NCI-H226 (cell line): ENCODE measurements around the gene VPREB3.

Source experiments
- DNase-seq: peaks from one replicate; pipeline ENCODE4 v3.0.0-alpha.2; 2015

VPREB3 gene, protein sequence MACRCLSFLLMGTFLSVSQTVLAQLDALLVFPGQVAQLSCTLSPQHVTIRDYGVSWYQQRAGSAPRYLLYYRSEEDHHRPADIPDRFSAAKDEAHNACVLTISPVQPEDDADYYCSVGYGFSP

DNA sequence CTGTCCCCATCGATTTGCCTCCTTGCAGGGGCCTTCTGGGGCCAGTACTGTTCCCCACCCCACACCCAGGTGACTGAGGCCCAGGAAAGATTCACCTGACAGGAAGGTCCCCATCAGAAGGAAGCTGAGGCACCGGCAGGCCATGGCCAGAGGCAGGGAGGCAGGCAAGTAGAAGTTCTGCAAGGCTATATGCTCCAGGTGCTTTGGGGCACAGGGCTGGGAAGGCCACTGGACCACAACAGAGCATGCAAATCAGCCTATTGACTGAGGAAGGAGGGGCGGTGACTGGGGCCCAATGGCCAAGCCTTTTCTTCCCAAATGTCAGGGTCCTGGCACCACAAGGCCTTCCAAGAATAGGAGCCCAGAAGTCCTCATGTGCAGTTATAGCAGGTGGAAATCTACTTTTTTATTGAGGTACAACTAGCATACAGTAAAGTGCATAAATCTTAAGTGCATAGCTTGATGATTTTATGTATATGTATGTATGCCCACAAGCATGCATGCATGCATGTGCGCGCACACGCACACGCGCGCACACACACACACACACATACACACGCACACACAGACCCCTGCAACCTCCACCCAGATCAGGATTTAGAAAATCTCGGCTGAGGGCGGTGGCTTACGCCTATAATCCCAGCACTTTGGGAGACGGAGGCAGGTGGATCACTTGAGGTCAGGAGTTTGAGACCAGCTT, at the start of gene VPREB3:
Gene VPREB3, minus strand, starts transcription at position 206 of the 700 bp plus-strand sequence. Its CDS starts 62 bp downstream, at position 144.
- no peak for DNase-seq

DNA sequence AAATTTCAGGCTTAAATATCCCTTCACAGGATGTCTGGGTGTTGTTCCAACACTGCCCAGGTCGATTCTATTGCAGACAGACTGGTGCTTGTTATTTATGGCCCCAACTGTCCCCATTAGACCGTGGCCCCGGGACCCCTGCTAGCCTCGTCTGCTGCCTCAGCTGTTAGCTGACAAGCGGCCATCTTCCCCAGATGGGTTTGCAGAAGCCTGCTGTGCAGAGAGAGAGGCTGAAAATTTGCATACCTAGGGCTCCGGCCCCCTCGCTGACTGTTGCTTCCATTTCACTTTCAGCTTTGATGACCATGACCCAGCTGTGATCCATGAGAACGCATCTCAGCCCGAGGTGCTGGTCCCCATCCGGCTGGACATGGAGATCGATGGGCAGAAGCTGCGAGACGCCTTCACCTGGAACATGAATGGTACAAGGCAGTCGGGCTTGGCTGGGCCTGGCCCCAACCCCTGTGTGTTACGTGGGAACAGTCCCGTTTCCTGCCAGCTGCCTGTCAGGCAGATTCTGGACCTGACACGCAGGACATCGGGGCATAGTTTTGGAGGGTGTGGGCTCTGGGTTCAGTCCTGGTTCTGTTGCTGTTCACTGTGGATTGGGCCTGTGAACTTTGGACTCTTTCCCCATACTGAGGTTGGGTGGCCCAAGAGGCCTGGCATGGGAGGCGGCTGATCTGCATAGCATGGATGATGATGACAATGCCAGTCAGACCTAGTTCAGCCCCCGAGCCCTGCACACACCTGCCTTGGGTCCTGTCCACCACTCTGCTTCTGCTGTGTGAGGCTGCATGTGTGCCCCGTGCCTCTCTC, 49.0 kb upstream of the VPREB3 start:
- DNase-seq: no peak

DNA sequence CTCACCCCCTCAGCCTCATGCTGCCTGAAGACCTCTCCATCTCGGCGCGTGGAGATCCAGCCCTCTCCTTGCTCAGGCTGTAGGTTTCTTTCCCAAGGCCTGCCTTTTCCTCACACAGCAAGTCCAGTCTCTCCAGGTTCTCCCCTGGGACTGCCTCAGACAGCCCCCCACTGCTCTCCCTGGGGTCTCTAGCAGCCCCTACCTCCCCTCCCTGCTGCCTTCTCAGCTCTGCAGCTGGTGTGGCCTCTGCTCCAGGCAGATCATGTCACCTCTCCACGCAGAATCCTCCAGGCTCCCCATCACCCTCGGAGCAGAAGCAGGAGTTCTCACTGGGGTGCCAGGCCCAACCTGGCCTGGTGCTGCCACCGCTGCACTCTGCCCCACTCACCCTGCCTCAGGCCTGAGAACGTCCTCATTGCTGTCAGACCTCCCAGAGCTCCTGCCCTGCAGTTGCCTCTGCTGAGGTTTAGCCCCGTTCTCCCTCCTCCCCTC, 47.7 kb upstream of the VPREB3 start:
- no peak for DNase-seq

DNA sequence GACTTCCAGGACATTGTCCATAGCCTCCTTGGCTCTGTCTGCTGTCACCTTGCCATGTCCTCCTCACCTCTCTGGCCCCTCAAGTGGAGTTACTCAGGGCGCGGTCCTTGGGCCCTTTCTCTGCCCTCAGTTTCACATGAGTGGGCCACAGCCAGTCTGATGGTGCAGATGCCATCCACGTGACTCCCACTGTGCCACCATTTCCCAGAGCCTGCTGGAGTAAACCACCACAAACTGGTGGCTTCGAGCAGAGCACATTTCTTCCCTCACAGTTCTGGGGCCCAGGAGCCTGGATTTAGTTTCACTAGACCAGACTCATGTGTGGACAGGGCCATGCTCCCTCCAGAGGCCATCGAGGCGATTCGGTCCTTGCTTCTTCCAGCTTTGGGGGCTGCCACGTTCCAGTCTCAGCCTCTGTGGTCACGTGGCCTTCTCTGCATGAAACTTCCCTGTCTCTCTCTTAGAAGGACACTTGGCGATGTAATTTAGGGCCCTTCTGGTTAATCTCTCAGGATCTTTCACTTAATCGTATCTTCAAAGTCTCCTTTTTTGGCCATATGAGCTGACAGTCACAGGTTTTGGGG, 47.1 kb upstream of the VPREB3 start:
- no peak for DNase-seq

DNA sequence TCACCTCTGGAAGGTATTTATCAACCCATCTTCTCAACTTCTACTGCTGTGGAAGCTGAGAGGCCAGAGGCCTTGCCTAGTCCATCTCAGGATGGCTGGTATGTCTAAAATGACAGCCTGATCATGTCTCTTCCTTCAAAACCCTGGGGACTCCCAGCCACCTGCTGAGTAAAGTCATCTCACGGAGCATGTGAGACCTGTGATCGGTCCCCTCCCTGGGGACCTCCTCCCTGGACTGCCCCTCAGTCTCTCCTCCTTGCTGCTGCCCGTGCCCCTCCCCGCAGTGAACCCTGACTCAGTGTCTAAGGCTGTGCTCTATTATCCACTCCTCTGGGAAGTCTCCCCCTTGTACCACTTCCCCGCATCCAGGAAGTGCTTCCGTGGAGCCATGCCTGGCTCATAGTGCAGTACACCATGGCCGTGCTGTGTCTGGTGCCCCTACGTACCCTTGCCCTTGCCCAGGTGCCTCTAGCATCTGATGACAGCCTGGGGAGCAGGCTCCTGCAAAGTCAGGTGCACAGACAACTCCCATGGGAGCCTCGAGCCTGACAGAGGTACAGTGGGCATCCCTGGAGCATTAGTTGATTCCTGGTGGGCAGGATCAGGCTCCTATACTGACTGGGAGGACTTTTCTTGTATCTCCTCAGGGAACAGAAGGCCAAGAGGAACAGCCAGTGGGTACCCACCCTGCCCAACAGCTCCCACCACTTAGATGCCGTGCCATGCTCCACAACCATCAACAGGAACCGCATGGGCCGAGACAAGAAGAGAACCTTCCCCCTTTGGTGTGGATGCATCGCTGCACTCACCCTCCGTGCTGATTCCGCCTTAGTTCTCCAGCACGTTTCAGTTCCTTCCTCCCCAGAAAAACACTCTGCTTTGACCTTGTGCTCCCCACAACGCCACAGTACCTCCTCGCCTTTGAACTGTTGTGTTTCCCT, 46.3 kb upstream of the VPREB3 start:
- no peak for DNase-seq

DNA sequence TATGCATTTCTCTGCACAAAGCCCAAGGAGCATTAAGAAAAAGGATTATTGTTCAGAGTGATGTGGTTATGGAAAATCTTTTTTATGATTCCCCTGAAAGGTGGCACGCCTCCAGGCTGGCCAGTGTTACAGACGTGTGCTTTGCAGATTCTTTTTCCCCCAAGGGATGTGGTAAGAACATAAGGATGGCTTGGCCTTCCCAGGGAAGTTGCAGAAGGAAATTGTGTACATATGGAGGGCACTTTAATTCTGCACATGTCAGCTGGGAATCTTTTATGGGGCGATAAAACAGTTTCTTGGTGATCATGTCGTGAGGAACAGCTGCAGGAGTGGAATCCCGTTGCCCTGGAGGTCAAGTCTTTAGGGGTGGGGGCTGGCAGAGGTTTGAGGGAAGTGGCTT, 42.2 kb upstream of the VPREB3 start:
- no peak for DNase-seq

DNA sequence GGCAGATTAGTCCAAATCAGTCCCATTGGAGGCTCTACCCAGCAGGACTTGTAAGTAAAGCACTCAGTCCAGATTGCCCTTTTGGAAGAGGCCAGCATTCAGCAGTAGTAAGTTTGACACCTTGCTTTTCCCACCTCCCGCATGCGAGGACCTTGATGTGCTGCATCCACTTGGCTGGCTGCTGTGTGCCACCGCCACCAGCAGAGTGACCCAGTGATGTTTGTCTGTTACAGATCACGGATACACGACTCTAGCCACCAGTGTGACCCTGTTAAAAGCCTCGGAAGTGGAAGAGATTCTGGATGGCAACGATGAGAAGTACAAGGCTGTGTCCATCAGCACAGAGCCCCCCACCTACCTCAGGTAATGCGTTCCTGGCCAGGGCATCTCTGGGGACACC, 39.1 kb upstream of the VPREB3 start:
- DNase-seq: no peak

GRCh38 chr22:23791738-23792645, 37.8 kb upstream of the VPREB3 start:
- DNase-seq: no peak

DNA sequence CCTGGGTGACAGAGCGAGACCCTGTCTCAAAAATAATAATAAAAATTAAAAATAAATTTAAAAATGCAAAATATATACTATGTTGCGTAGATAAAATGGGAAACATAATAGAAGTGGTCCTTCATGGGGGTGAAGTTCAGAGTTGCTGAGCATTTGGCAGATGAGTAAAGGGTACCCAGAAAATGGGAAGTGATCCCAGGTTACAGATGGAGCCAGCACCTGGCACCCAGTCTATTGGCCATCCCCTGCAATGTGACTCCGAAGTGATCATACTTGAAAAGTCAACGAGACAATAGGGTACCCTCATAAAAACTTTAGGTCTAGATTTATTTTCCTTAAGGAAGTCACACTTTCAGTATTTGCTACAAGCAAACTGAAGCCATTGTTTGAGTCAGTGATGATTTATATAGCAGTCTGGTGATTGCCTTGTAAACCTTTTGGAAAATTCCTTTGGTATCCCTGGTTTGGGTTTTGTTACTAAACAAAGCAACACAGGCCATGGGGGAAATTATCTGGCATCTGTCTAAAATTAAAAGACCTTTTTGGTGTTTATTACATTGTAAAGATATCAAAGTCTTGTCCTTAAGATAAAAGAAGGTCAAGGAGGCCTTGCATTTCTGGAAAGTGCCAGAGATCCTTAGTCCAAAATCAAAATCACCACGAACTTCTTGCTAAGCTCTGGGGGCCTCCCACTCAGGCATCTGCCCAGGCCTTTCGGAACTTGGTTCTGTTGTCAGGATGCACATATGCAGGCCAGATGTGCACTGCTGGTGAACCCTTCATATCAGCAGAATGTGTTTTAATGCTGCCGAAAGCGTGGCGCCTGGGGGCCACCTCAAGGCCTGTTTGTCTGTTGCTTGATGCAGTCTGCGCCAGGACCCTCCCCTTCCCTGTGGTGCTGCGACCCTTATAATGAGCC, 36.9 kb upstream of the VPREB3 start:
- no peak for DNase-seq

- DNase-seq: no peak
Observed at GRCh38 chr22:23789638-23790037, 35.4 kb upstream of the VPREB3 start.

DNA sequence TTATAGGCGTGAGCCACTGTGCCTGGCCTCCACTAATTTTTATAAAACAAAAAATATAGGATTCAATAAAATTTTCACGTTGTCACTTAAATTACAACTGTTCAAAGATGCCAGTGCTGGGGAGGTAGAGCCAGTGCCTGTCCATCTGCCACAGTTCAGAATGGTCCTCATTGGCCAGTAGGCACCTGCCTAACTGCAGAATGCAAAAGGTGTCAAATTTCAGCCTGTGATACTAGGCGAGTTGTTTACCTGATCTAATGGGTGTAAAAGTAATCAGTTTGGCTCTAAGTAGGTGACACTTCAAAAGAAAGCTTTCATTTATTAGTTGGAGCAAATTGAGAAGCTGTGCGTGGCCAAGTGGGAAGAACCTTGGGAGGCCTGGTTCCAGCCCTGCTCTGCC, 34.9 kb upstream of the VPREB3 start:
- DNase-seq: no peak

- no peak for DNase-seq
Observed at GRCh38 chr22:23787910-23788309, 33.7 kb upstream of the VPREB3 start.

- DNase-seq: no peak
Observed at GRCh38 chr22:23787600-23787896, 33.3 kb upstream of the VPREB3 start.

GRCh38 chr22:23786752-23787599, 32.8 kb upstream of the VPREB3 start, which contains the start of gene SMARCB1:
Gene SMARCB1 (plus strand): TSS chr22:23786966. CDS start chr22:23787170, 204 bp downstream.
- DNase-seq: peak; percentile 60

- no peak for DNase-seq
Observed at GRCh38 chr22:23786261-23786710, 32.1 kb upstream of the VPREB3 start.

- DNase-seq: no peak
Observed at GRCh38 chr22:23784215-23784732, 30.0 kb upstream of the VPREB3 start.

- DNase-seq: no peak
Observed at GRCh38 chr22:23783265-23784150, 29.3 kb upstream of the VPREB3 start.

DNA sequence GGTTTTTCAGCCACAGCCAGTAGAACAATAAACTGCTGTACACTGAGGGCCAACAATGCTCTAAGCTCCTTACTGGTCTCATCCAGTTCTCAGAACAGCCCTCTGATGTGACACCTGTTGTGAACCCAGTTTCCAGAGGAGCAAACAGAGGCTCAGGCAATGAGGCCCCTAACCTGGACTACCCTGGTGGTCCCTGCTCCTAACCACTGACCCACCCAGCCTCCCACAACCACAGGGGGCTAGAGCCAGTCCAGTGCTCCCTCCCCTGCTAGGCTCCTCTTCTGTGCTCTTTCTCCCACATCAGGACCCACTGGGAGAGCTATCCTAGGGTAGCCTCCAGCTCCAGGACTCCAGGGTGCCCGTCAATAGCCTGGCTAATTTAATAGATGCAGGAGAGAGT, 28.5 kb upstream of the VPREB3 start:
- DNase-seq: no peak
